H1 (cell line): ENCODE data around the gene SHMT2. TPM values are rescaled to one million over a fixed set of nuclear protein-coding genes. Genes with fewer than 3 reads are reported as not detected.
A peak's percentile ranks its signal among the peaks of the same experiment; 100 is the strongest.
"Not testable (repeated sequence)": the region's sequence is repeated elsewhere in the genome, so short reads cannot be mapped to it uniquely, and the experiment has no call there.

ENCODE experiments used
- CTCF ChIA-PET: fragments of 300-600 bp; sonication (Branson Sonifier 250); formaldehyde crosslinking; loops from one replicate; lab custom pipeline; 2021; ENCODE audit not compliant: partially characterized antibody; lab: Charles Lee
- POLR2A ChIA-PET: fragments of 300-600 bp; sonication (Branson Sonifier 250); formaldehyde crosslinking; loops from one replicate; lab custom pipeline; 2021; ENCODE audit warnings: inconsistent platforms; ENCODE audit not compliant: partially characterized antibody; lab: Charles Lee
- DNase-seq, 2 experiments: peaks; one replicate each; pipeline versions ENCODE4 v3.0.0 to v3.0.0-alpha.2; 2010 to 2022; ENCODE audit warnings: low spot score in 2 of 2, low read depth in 1 of 2, mixed read lengths in 1 of 2
- FAIRE-seq: peaks from 2 replicates; lab custom pipeline; 2011; peaks lifted over from hg19 to GRCh38; lab: Jason Lieb, UNC
- H2AFZ ChIP-seq: 2 replicates; pipeline ENCODE4 v1.8.1; 2012; ENCODE audit warnings: low read length, inconsistent platforms
- H2AK5ac ChIP-seq: 2 replicates; pipeline ENCODE4 v1.6.1; 2013; ENCODE audit warnings: low read depth, low read length
- H2BK120ac ChIP-seq: replicated peaks from 2 replicates; pipeline ENCODE3; 2013; ENCODE audit warnings: low read depth, low read length, inconsistent platforms
- H2BK12ac ChIP-seq: 2 replicates; pipeline ENCODE4 v1.6.1; 2013; ENCODE audit warnings: low read depth, low read length
- H2BK15ac ChIP-seq: 2 replicates; pipeline ENCODE4 v1.6.1; 2013; ENCODE audit warnings: low read length
- H2BK20ac ChIP-seq: 2 replicates; pipeline ENCODE4 v1.6.1; 2013; ENCODE audit warnings: low read length
- H2BK5ac ChIP-seq: 2 replicates; pipeline ENCODE4 v1.6.1; 2013; ENCODE audit warnings: low read depth, low read length
- H3K14ac ChIP-seq: 2 replicates; pipeline ENCODE4 v1.6.1; 2013; ENCODE audit warnings: inconsistent platforms; ENCODE audit not compliant: insufficient read length
- H3K18ac ChIP-seq: 2 replicates; pipeline ENCODE4 v1.6.1; 2013; ENCODE audit warnings: low read length; ENCODE audit errors: extremely low read depth
- H3K23ac ChIP-seq: 2 replicates; pipeline ENCODE4 v1.6.1; 2013; ENCODE audit warnings: inconsistent platforms; ENCODE audit not compliant: insufficient read length
- H3K23me2 ChIP-seq: 2 replicates; pipeline ENCODE4 v1.6.1; 2013; ENCODE audit warnings: low read depth, low read length
- H3K27ac ChIP-seq: 2 replicates; pipeline ENCODE4 v1.6.1; 2011; ENCODE audit warnings: low read depth, low read length, inconsistent platforms
- H3K27me3 ChIP-seq, 4 experiments: replicated peaks in 1 of 4; 1 replicate in 1 of 4; 2 replicates in 3 of 4; pipeline versions ENCODE4 v1.6.1 to v1.8.1; 2011 to 2013; ENCODE audit warnings: low read length in 3 of 4, mild to moderate bottlenecking in 3 of 4, inconsistent platforms in 2 of 4, mixed read lengths in 2 of 4, moderate library complexity in 1 of 4; ENCODE audit not compliant: control insufficient read depth in 3 of 4, insufficient read depth in 3 of 4; ENCODE audit errors: extremely low read depth in 1 of 4
- H3K36me3 ChIP-seq, 4 experiments: 2 replicates each; pipeline versions ENCODE4 v1.6.1 to v1.8.1; 2011 to 2013; ENCODE audit warnings: mild to moderate bottlenecking in 4 of 4, low read length in 3 of 4, moderate library complexity in 2 of 4, control low read depth in 1 of 4, inconsistent platforms in 1 of 4; ENCODE audit not compliant: insufficient read depth in 4 of 4, control insufficient read depth in 2 of 4
- H3K4ac ChIP-seq: replicated peaks from 2 replicates; pipeline ENCODE3; 2013; ENCODE audit warnings: low read length, low read depth, mixed read lengths, inconsistent platforms; ENCODE audit not compliant: insufficient read length
- H3K4me1 ChIP-seq, 4 experiments: replicated peaks in 1 of 4; 1 replicate in 1 of 4; 2 replicates in 3 of 4; pipeline versions ENCODE4 v1.6.1 to v1.8.1; 2011 to 2013; ENCODE audit warnings: low read length in 3 of 4, inconsistent platforms in 2 of 4, mixed read lengths in 1 of 4; ENCODE audit not compliant: insufficient read depth in 4 of 4, control insufficient read depth in 3 of 4
- H3K4me2 ChIP-seq, 2 experiments: 2 replicates each; pipeline versions ENCODE4 v1.6.1 to v1.8.1; 2011 to 2013; ENCODE audit warnings: low read depth in 2 of 2, low read length in 2 of 2, control low read depth in 1 of 2, inconsistent platforms in 1 of 2, mild to moderate bottlenecking in 1 of 2; ENCODE audit not compliant: insufficient read depth in 1 of 2
- H3K4me3 ChIP-seq, 4 experiments: fragments of 200-600, 300-600 bp in 1 of 4; sonication (generic), shearing (Covaris generic), sonication (Bioruptor Twin) in 1 of 4; 2 replicates each; pipeline versions ENCODE4 v1.5.1 to v1.8.1; 2011 to 2016; ENCODE audit warnings: low read length in 4 of 4, low read depth in 3 of 4, control low read depth in 2 of 4, inconsistent platforms in 2 of 4, mild to moderate bottlenecking in 2 of 4, mixed read lengths in 1 of 4, moderate library complexity in 1 of 4; ENCODE audit not compliant: insufficient read depth in 2 of 4; ENCODE audit errors: extremely low read depth in 1 of 4
- H3K56ac ChIP-seq: replicated peaks from 2 replicates; pipeline ENCODE3; 2013; ENCODE audit warnings: low read depth, mild to moderate bottlenecking, mixed read lengths, low read length, inconsistent platforms; ENCODE audit not compliant: insufficient read length
- H3K79me1 ChIP-seq: 2 replicates; pipeline ENCODE4 v1.6.1; 2013; ENCODE audit warnings: low read depth, low read length, control low read depth
- H3K79me2 ChIP-seq, 2 experiments: 2 replicates each; pipeline versions ENCODE4 v1.6.1 to v1.8.1; 2012 to 2013; ENCODE audit warnings: low read length in 2 of 2, mild to moderate bottlenecking in 2 of 2, inconsistent platforms in 1 of 2; ENCODE audit not compliant: insufficient read depth in 2 of 2, control insufficient read depth in 1 of 2
- H3K9ac ChIP-seq, 4 experiments: replicated peaks in 1 of 4; 1 replicate in 1 of 4; 2 replicates in 3 of 4; pipeline versions ENCODE4 v1.6.1 to v1.8.1; 2011 to 2013; ENCODE audit warnings: low read depth in 3 of 4, low read length in 3 of 4, control low read depth in 2 of 4, mild to moderate bottlenecking in 2 of 4, moderate library complexity in 2 of 4, inconsistent platforms in 1 of 4; ENCODE audit errors: extremely low read depth in 1 of 4
- H3K9me3 ChIP-seq, 2 experiments: 2 replicates each; pipeline versions ENCODE4 v1.6.1 to v1.8.1; 2012 to 2013; ENCODE audit warnings: mild to moderate bottlenecking in 2 of 2, moderate library complexity in 2 of 2, control low read depth in 1 of 2, inconsistent platforms in 1 of 2, low read depth in 1 of 2, low read length in 1 of 2, mixed read lengths in 1 of 2; ENCODE audit not compliant: insufficient read depth in 2 of 2
- H4K20me1 ChIP-seq, 2 experiments: replicated peaks in 1 of 2; 2 replicates each; pipeline versions ENCODE3 to v1.8.1; 2011 to 2013; ENCODE audit warnings: inconsistent platforms in 2 of 2, low read length in 2 of 2, mild to moderate bottlenecking in 1 of 2; ENCODE audit not compliant: insufficient read depth in 2 of 2, control insufficient read depth in 1 of 2
- H4K5ac ChIP-seq: 2 replicates; pipeline ENCODE4 v1.6.1; 2013; ENCODE audit warnings: low read length, low read depth, mixed read lengths, inconsistent platforms; ENCODE audit not compliant: insufficient read length
- H4K8ac ChIP-seq: 2 replicates; pipeline ENCODE4 v1.8.0; 2013; ENCODE audit warnings: mild to moderate bottlenecking, moderate library complexity, low read length, inconsistent platforms; ENCODE audit not compliant: insufficient read depth; ENCODE audit errors: extremely low read depth
- H4K91ac ChIP-seq: replicated peaks from 2 replicates; pipeline ENCODE3; 2013; ENCODE audit warnings: low read length, mixed read lengths, inconsistent platforms; ENCODE audit not compliant: insufficient read length
- CEBPB ChIP-seq: IDR thresholded peaks from 2 replicates; pipeline ENCODE4 v1.6.1; 2012; ENCODE audit warnings: low read depth, low read length
- WGBS, 2 experiments: shearing (Covaris generic) in 1 of 2; methylation state at CpG; one replicate each; pipeline versions ENCODE4 v1.1.6 to v1.1.7; 2013 to 2015; ENCODE audit warnings: low lambda C conversion rate in 2 of 2, mixed read lengths in 2 of 2, inconsistent platforms in 1 of 2, low coverage in 1 of 2, missing lambda C conversion rate in 1 of 2; ENCODE audit not compliant: insufficient replicate concordance in 2 of 2, insufficient coverage in 1 of 2, insufficient read length in 1 of 2; ENCODE audit errors: extremely low coverage in 1 of 2, missing lambda C conversion rate in 1 of 2; 5-methylcytosine and 5-hydroxymethylcytosine counted together
- microRNA counts: library from miRNA; unstranded; fragments of <30 nt; microRNA quantifications from one replicate; lab custom pipeline; 2015
- microRNA-seq, 2 experiments: library from miRNA; unstranded; fragments of <30 nt; microRNA quantifications; one replicate each; pipeline versions ENCODE4 to v1.2.0, GENCODE V29; 2016 to 2020; ENCODE audit warnings: borderline microRNAs expressed in 2 of 2, borderline number of aligned reads in 2 of 2, borderline replicate concordance in 1 of 2
- polyA plus RNA-seq, 7 experiments: library from polyadenylated mRNA; depleted of rRNA in 3 of 7; stranded (reverse) in 5 of 7; unstranded in 2 of 7; fragments of >200 nt in 5 of 7; fragments of 200-250 nt in 2 of 7; gene quantifications; 1 replicate in 5 of 7; 2 replicates in 1 of 7; 4 replicates in 1 of 7; pipeline versions ENCODE4 v1.2.1 to v1.2.3, GENCODE V29; 2011 to 2013; ENCODE audit warnings: missing spikeins in 2 of 7, mixed read lengths in 2 of 7
- small RNA-seq: library from polyadenylated mRNA; stranded (forward); fragments of <200 nt; extraction: miRNeasy Mini kit (QIAGEN cat#:217004); gene quantifications from one replicate; pipeline ENCODE3, GENCODE V24; 2013; ENCODE audit not compliant: insufficient read depth
- total RNA-seq: library from RNA; stranded (reverse); fragmentation: NEBNext Ultra II Directional; extraction: Animal tissue kit (Norgen Biotek cat#: 25700); gene quantifications from 2 replicates; pipeline ENCODE4 v1.2.1, GENCODE V29; 2021

SHMT2 gene
- total and polyA plus RNA-seq, 2 of the 8 experiments (the other 6 are each of a cell fraction or from before 2014, with no cell fraction given) = 274 to 520 TPM

DNA sequence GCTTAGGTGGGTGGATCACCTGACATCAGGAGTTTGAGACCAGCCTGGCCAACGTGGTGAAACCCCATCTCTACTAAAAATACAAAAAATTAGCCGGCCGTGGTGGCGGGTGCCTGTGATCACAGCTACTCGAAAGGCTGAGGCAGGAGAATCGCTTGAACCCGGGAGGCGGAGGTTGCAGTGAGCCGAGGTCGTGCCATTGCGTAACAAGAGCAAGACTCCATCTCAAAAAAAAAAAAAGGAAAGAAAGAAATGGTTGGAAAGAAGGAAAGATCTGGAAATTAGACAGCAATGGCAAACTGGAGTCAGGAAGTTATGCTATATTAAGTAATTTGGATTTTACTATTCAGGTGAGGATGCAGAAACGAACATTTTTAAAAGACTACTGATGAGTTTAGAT is 52.6 kb downstream of the SHMT2 start:
- not testable (repeated sequence) for H3K4me3 ChIP-seq, H3K79me2 ChIP-seq, H3K56ac ChIP-seq, H3K79me1 ChIP-seq, H3K18ac ChIP-seq, H3K4me1 ChIP-seq, H3K4me2 ChIP-seq, H4K5ac ChIP-seq, H2BK120ac ChIP-seq, H3K27ac ChIP-seq, H3K4ac ChIP-seq, H3K9me3 ChIP-seq, H3K23ac ChIP-seq, H4K91ac ChIP-seq, H4K8ac ChIP-seq, H2BK12ac ChIP-seq, H3K23me2 ChIP-seq, FAIRE-seq, H2AK5ac ChIP-seq, H3K14ac ChIP-seq, H3K27me3 ChIP-seq, H3K36me3 ChIP-seq, H2BK20ac ChIP-seq, H4K20me1 ChIP-seq, DNase-seq, H2AFZ ChIP-seq, H2BK15ac ChIP-seq, H3K9ac ChIP-seq, H2BK5ac ChIP-seq
- 0 out of 2 replicates have a peak, but pooled peaks have one; percentile 26 for TF ChIP-seq CEBPB
- CTCF ChIA-PET = interaction anchor here (1.5 to 2.2 kb wide), 2 partner anchors 26 to 170 kb away, joined by 5 read pairs; no protein-coding TSS in a partner anchor
- 93% methylated on average over 8 of the region's 12 CpGs; no CpG with 5 or more reads in 1 of the 2 experiments for WGBS, 2 experiments
- POLR2A ChIA-PET = interaction anchor here (0.7 to 1.6 kb wide), 4 partner anchors 21 to 173 kb away, joined by 3 to 5 read pairs (median 3); partner anchors contain the start of gene INHBE

MicroRNAs encoded within 50 kb of the gene (microRNA counts, 767-probe panel; counts per million panel counts)
- 879 counts per million, percentile 95 among the panel's probes with 10 or more counts for microRNA hsa-miR-1228-3p (lab: Ali Mortazavi, UCI)

Small RNA genes lying within 50 kb of the gene (microRNA-seq; reads per million reads assigned to microRNA genes)
- 0.20 to 1.1 reads per million in 2 experiments for gene MIR1228

Small RNA genes lying within 50 kb of the gene (small RNA-seq; reads per million reads assigned to genes)
- gene MIR1228 = 5.0 reads per million, percentile 61 among the genes with 10 or more reads in this experiment

Other genes with a start within 250 kb of the SHMT2 start
- gene ZBTB39, start 223.2 kb upstream of the SHMT2 start, total RNA-seq = 24.5 and 25.0 TPM in 2 replicates
- 19.3 and 21.0 TPM in 2 replicates for gene ZBTB39, start 223.2 kb upstream of the SHMT2 start, polyA plus RNA-seq (2011; rRNA removed)
- 9.7 and 11.7 TPM in 2 replicates for gene TAC3, start 213.2 kb upstream of the SHMT2 start, total RNA-seq
- 36.0 and 45.3 TPM in 2 replicates for gene TAC3, start 213.2 kb upstream of the SHMT2 start, polyA plus RNA-seq (2011; rRNA removed)
- gene MYO1A, start 179.6 kb upstream of the SHMT2 start, total RNA-seq = 0.52 and 0.54 TPM in 2 replicates
- gene MYO1A, start 179.6 kb upstream of the SHMT2 start, polyA plus RNA-seq (2011; rRNA removed) = 0.60 and 0.77 TPM in 2 replicates
- gene NEMP1, start 150.9 kb upstream of the SHMT2 start, total RNA-seq = 41.6 and 43.2 TPM in 2 replicates
- 21.3 and 30.1 TPM in 2 replicates for gene NEMP1, start 150.9 kb upstream of the SHMT2 start, polyA plus RNA-seq (2011; rRNA removed)
- 20.6 and 20.9 TPM in 2 replicates for gene NAB2, start 140.6 kb upstream of the SHMT2 start, total RNA-seq
- gene NAB2, start 140.6 kb upstream of the SHMT2 start, polyA plus RNA-seq (2011; rRNA removed) = 23.5 and 30.8 TPM in 2 replicates
- 26.8 and 32.9 TPM in 2 replicates for gene STAT6, start 118.3 kb upstream of the SHMT2 start, total RNA-seq
- 38.7 and 52.2 TPM in 2 replicates for gene STAT6, start 118.3 kb upstream of the SHMT2 start, polyA plus RNA-seq (2011; rRNA removed)
- 92.5 and 99.1 TPM in 2 replicates for gene LRP1, start 101.2 kb upstream of the SHMT2 start, total RNA-seq
- gene LRP1, start 101.2 kb upstream of the SHMT2 start, polyA plus RNA-seq (2011; rRNA removed) = 35.3 and 59.0 TPM in 2 replicates
- gene LRP1-AS, start 82.1 kb upstream of the SHMT2 start, total RNA-seq = not detected in 2 replicates
- gene LRP1-AS, start 82.1 kb upstream of the SHMT2 start, polyA plus RNA-seq (2011; rRNA removed) = not detected in 2 replicates
- gene NXPH4, start 12.9 kb upstream of the SHMT2 start, total RNA-seq = 1.7 and 1.8 TPM in 2 replicates
- gene NXPH4, start 12.9 kb upstream of the SHMT2 start, polyA plus RNA-seq (2011; rRNA removed) = 0.92 and 1.4 TPM in 2 replicates
- gene STAC3, start 21.5 kb downstream of the SHMT2 start, total RNA-seq = 1.3 and 1.9 TPM in 2 replicates
- gene STAC3, start 21.5 kb downstream of the SHMT2 start, polyA plus RNA-seq (2011; rRNA removed) = 0.70 and 0.77 TPM in 2 replicates
- 23.7 and 27.0 TPM in 2 replicates for gene R3HDM2, start 201.3 kb downstream of the SHMT2 start, total RNA-seq
- gene R3HDM2, start 201.3 kb downstream of the SHMT2 start, polyA plus RNA-seq (2011; rRNA removed) = 25.6 and 37.1 TPM in 2 replicates
- not detected in 2 replicates for gene INHBC, start 205.1 kb downstream of the SHMT2 start, total RNA-seq
- gene INHBC, start 205.1 kb downstream of the SHMT2 start, polyA plus RNA-seq (2011; rRNA removed) = 0.15 and 0.30 TPM in 2 replicates
- gene INHBE, start 225.6 kb downstream of the SHMT2 start, total RNA-seq = 7.0 and 10.2 TPM in 2 replicates
- gene INHBE, start 225.6 kb downstream of the SHMT2 start, polyA plus RNA-seq (2011; rRNA removed) = 18.8 and 31.9 TPM in 2 replicates
- 20.6 and 23.5 TPM in 2 replicates for gene GLI1, start 230.1 kb downstream of the SHMT2 start, total RNA-seq
- gene GLI1, start 230.1 kb downstream of the SHMT2 start, polyA plus RNA-seq (2011; rRNA removed) = 25.3 and 31.0 TPM in 2 replicates